ENCODE results near the gene C6orf89.

DNA sequence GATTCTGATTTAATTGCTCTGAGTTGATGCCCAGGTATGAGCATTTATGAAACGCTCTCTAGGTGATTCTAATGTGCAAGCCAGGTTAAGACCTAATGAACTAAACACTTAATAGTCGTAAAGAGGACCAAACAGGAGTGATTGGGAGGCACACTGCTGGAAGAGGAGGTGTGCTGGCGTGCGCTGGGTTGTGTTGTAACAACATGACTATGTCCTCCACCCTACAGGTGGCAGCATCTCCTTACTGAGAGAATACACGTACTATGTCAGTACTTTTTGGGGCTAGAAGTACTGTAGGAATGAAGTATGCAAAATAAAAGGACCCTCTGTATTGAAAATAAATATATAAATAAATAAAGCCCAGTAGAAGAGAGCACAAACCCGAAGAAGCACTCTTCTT lies 11.9 kb downstream of the C6orf89 start:
- no peak for TF ChIP-seq POLR2AphosphoS5 (IDR thresholded peaks at IDR 0.05; ENCODE audit: low read depth)
- TF ChIP-seq, protein P1, sequence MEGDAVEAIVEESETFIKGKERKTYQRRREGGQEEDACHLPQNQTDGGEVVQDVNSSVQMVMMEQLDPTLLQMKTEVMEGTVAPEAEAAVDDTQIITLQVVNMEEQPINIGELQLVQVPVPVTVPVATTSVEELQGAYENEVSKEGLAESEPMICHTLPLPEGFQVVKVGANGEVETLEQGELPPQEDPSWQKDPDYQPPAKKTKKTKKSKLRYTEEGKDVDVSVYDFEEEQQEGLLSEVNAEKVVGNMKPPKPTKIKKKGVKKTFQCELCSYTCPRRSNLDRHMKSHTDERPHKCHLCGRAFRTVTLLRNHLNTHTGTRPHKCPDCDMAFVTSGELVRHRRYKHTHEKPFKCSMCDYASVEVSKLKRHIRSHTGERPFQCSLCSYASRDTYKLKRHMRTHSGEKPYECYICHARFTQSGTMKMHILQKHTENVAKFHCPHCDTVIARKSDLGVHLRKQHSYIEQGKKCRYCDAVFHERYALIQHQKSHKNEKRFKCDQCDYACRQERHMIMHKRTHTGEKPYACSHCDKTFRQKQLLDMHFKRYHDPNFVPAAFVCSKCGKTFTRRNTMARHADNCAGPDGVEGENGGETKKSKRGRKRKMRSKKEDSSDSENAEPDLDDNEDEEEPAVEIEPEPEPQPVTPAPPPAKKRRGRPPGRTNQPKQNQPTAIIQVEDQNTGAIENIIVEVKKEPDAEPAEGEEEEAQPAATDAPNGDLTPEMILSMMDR (IDR thresholded peaks at IDR 0.05; ENCODE audit: insufficient read depth, low read length) = no peak
- TF ChIP-seq, protein P2, sequence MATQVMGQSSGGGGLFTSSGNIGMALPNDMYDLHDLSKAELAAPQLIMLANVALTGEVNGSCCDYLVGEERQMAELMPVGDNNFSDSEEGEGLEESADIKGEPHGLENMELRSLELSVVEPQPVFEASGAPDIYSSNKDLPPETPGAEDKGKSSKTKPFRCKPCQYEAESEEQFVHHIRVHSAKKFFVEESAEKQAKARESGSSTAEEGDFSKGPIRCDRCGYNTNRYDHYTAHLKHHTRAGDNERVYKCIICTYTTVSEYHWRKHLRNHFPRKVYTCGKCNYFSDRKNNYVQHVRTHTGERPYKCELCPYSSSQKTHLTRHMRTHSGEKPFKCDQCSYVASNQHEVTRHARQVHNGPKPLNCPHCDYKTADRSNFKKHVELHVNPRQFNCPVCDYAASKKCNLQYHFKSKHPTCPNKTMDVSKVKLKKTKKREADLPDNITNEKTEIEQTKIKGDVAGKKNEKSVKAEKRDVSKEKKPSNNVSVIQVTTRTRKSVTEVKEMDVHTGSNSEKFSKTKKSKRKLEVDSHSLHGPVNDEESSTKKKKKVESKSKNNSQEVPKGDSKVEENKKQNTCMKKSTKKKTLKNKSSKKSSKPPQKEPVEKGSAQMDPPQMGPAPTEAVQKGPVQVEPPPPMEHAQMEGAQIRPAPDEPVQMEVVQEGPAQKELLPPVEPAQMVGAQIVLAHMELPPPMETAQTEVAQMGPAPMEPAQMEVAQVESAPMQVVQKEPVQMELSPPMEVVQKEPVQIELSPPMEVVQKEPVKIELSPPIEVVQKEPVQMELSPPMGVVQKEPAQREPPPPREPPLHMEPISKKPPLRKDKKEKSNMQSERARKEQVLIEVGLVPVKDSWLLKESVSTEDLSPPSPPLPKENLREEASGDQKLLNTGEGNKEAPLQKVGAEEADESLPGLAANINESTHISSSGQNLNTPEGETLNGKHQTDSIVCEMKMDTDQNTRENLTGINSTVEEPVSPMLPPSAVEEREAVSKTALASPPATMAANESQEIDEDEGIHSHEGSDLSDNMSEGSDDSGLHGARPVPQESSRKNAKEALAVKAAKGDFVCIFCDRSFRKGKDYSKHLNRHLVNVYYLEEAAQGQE (IDR thresholded peaks at IDR 0.05; ENCODE audit: insufficient replicate concordance, low read depth) = no peak

Data from HL-60 (cell line).